ENCODE data around the gene CCDC110. TPM values are rescaled to one million over a fixed set of nuclear protein-coding genes. Genes with fewer than 3 reads are reported as not detected.

Gene CCDC110
- total and polyA plus RNA-seq, 9 of the 15 experiments (the other 6 are each of a cell fraction or from before 2014, with no cell fraction given), result 0.04 to 0.35 (median 0.07) TPM; not detected in 4

GRCh38 chr4:185395956-185396723, 75.4 kb downstream of the CCDC110 start (continued):
- TF ChIP-seq ZBTB49 (CRISPR knock-in tag; IDR thresholded peaks at IDR 0.05; ENCODE audit: borderline replicate concordance) (peak; percentile 78; the same call in 1 of the 2 replicates), ZNF347 (CRISPR knock-in tag; IDR thresholded peaks at IDR 0.05; ENCODE audit: low read depth) (peak; percentile 69; the same call in 1 of the 2 replicates), THAP7 (CRISPR knock-in tag; IDR thresholded peaks at IDR 0.05) (0 out of 2 replicates have a peak, but pooled peaks have one; percentile 33), ZNF830 (CRISPR knock-in tag; IDR thresholded peaks at IDR 0.05) (peak; percentile 89; the same call in 1 of the 2 replicates), ZNF589 (CRISPR knock-in tag; IDR thresholded peaks at IDR 0.05; ENCODE audit: low read depth) (peak; percentile 86), CHCHD3 (CRISPR knock-in tag; IDR thresholded peaks at IDR 0.05) (no peak), MCM3 (IDR thresholded peaks at IDR 0.05) (no peak), BRF2 (IDR thresholded peaks at IDR 0.05; ENCODE audit: borderline replicate concordance, insufficient read depth, insufficient read length) (no peak), ZSCAN32 (CRISPR knock-in tag; IDR thresholded peaks at IDR 0.05) (0 out of 2 replicates have a peak, but pooled peaks have one; percentile 30), CBFB (CRISPR knock-in tag; IDR thresholded peaks at IDR 0.05) (peak; percentile 54; the same call in 1 of the 2 replicates), KHSRP (IDR thresholded peaks at IDR 0.05) (peak; percentile 54; the same call in 1 of the 2 replicates), ETV1 (tag; conservative IDR thresholded peaks at IDR 0.05; ENCODE audit: low read depth) (0 out of 2 replicates have a peak, but pooled peaks have one; percentile 6), RNF219 (CRISPR knock-in tag; IDR thresholded peaks at IDR 0.05) (no peak), SRSF9 (IDR thresholded peaks at IDR 0.05; ENCODE audit: borderline replicate concordance, low read depth, low read length) (no peak), KLF16 (IDR thresholded peaks at IDR 0.05) (no peak), ZNF274 (IDR thresholded peaks at IDR 0.05; ENCODE audit: borderline replicate concordance, low read depth, low read length) (no peak; the same call in 1 of the 2 replicates), TFAP4 (CRISPR knock-in tag; IDR thresholded peaks at IDR 0.05; ENCODE audit: borderline replicate concordance) (peak; percentile 69), ARNT (IDR thresholded peaks at IDR 0.05) (peak; percentile 100), ZBTB2 (IDR thresholded peaks at IDR 0.05) (peak; percentile 70)

All from K562 (cell line).